HG03139 (cell line): Measurements from ENCODE around the gene UQCC2.

Experiments used
- ATAC-seq: cut with Tn5 transposase; IDR thresholded peaks from one replicate; pipeline ENCODE4 v1.9.1; 2021; ENCODE audit not compliant: unreplicated experiment

UQCC2 gene

GRCh38 chr6:33658982-33659689 lies 52.4 kb downstream of the UQCC2 start:
- ATAC-seq = no peak

GRCh38 chr6:33656844-33657243 lies 54.7 kb downstream of the UQCC2 start:
- ATAC-seq = no peak

GRCh38 chr6:33654831-33655554 lies 56.5 kb downstream of the UQCC2 start:
- ATAC-seq = no peak

GRCh38 chr6:33652002-33652401 lies 59.5 kb downstream of the UQCC2 start:
- ATAC-seq = no peak

GRCh38 chr6:33651403-33651802 lies 60.1 kb downstream of the UQCC2 start:
- ATAC-seq = no peak
